Testis (tissue), 2 donors: ENCODE measurements around the gene ZNF607.

Source experiments
- POLR2A ChIP-seq: fragments of 450-650 bp; IDR thresholded peaks from one replicate; pipeline ENCODE4 v1.6.1; 2017; ENCODE audit warnings: antibody characterized with exemption, mild to moderate bottlenecking, moderate library complexity
- TF ChIP-seq, protein P1 (sequence below), 3 experiments: fragments of 450-650 bp in 2 of 3; fragments of 200-600 bp in 1 of 3; sonication (generic) in 1 of 3; IDR thresholded peaks; one replicate each; pipeline ENCODE4 v1.5.1; 2016 to 2019; ENCODE audit warnings: antibody characterized with exemption in 3 of 3, mild to moderate bottlenecking in 2 of 3, moderate library complexity in 1 of 3

DNA sequence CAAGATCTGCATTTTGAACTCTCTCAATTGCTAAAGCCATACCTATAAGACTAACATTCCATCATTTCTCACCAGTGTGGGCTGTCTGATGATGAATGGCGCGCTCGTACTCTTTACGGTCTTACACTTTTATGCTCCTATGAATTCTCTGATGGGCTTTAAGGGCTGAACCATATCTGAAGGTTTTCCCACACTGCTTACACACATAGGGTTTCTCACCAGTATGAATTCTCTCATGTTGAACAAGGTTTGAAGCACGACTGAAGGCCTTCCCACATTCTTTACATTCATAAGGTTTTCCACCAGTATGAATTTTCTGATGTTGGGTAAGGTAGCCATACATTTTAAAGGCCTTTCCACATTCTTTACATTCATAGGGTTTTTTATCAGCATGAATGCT is 18.8 kb upstream of the ZNF607 start:
- TF ChIP-seq, protein P1, sequence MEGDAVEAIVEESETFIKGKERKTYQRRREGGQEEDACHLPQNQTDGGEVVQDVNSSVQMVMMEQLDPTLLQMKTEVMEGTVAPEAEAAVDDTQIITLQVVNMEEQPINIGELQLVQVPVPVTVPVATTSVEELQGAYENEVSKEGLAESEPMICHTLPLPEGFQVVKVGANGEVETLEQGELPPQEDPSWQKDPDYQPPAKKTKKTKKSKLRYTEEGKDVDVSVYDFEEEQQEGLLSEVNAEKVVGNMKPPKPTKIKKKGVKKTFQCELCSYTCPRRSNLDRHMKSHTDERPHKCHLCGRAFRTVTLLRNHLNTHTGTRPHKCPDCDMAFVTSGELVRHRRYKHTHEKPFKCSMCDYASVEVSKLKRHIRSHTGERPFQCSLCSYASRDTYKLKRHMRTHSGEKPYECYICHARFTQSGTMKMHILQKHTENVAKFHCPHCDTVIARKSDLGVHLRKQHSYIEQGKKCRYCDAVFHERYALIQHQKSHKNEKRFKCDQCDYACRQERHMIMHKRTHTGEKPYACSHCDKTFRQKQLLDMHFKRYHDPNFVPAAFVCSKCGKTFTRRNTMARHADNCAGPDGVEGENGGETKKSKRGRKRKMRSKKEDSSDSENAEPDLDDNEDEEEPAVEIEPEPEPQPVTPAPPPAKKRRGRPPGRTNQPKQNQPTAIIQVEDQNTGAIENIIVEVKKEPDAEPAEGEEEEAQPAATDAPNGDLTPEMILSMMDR (IDR thresholded peaks at IDR 0.05), result no peak
- TF ChIP-seq POLR2A, result no peak
